ENCODE results near the gene EXD2. TPM values are rescaled to one million over a fixed set of nuclear protein-coding genes. Genes with fewer than 3 reads are reported as not detected.
A peak's percentile ranks its signal among the peaks of the same experiment; 100 is the strongest.

The EXD2 gene
- total and polyA plus RNA-seq, 10 of the 15 experiments (the other 5 are each of a cell fraction or from before 2014, with no cell fraction given): 1.0 to 12.4 (median 4.6) TPM

DNA sequence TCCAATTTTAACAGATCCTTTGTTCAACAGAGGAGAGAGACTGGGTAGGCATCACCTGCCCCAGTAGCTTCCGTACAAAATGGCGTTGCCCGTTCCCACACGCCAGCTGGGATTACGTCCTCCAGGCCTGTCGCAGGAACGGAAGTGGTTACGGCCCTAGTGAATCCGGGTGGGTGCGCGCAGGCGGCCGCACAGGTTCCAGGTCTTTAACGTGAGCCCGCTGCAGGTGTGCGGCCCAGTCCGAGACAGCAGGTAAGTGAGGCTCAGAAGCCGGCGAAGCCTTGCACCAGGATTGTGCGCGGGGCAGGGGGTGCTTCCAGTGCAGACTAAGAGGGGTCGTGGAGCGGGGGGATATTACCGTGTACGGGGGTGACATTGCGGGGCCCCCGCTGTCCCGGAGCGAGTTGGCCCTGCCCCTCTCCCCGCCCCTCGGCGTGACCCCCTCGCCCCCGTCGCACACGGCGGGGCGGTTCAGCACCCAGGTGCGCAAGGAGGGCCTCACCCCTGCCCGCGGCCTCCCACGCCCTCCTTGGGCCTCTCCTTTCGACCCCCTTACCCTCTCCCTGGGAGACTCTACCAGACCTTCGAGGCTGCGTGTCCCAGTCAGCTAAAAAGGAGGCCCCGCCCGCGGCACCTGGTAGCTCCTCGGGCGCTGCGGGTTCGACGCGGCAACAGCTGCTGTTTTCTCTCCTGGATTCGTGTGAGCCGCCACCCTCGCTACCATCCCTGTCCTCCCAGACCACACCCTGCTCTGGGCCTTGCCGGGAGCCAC lies at the start of gene EXD2 (continued):
- TF ChIP-seq, protein P1, sequence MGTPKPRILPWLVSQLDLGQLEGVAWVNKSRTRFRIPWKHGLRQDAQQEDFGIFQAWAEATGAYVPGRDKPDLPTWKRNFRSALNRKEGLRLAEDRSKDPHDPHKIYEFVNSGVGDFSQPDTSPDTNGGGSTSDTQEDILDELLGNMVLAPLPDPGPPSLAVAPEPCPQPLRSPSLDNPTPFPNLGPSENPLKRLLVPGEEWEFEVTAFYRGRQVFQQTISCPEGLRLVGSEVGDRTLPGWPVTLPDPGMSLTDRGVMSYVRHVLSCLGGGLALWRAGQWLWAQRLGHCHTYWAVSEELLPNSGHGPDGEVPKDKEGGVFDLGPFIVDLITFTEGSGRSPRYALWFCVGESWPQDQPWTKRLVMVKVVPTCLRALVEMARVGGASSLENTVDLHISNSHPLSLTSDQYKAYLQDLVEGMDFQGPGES (IDR thresholded peaks at IDR 0.05): no peak
- no peak for TF ChIP-seq KLF5 (IDR thresholded peaks at IDR 0.05; ENCODE audit: partially characterized antibody)
- TF ChIP-seq BCL11A (IDR thresholded peaks at IDR 0.05; ENCODE audit: low read depth, low read length): no peak
- TF ChIP-seq SIN3A (IDR thresholded peaks at IDR 0.05; ENCODE audit: low read depth, low read length): 0 out of 2 replicates have a peak, but pooled peaks have one; percentile 22
- no peak for TF ChIP-seq JUNB (IDR thresholded peaks at IDR 0.05)
- no peak for TF ChIP-seq BRCA1 (IDR thresholded peaks at IDR 0.05; ENCODE audit: low read depth, low read length)
- TF ChIP-seq, protein P2, sequence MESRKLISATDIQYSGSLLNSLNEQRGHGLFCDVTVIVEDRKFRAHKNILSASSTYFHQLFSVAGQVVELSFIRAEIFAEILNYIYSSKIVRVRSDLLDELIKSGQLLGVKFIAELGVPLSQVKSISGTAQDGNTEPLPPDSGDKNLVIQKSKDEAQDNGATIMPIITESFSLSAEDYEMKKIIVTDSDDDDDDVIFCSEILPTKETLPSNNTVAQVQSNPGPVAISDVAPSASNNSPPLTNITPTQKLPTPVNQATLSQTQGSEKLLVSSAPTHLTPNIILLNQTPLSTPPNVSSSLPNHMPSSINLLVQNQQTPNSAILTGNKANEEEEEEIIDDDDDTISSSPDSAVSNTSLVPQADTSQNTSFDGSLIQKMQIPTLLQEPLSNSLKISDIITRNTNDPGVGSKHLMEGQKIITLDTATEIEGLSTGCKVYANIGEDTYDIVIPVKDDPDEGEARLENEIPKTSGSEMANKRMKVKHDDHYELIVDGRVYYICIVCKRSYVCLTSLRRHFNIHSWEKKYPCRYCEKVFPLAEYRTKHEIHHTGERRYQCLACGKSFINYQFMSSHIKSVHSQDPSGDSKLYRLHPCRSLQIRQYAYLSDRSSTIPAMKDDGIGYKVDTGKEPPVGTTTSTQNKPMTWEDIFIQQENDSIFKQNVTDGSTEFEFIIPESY (IDR thresholded peaks at IDR 0.05): no peak
- TF ChIP-seq NR2C1 (IDR thresholded peaks at IDR 0.05): peak; percentile 96
- TF ChIP-seq GATAD2B (conservative IDR thresholded peaks at IDR 0.05; ENCODE audit: low read depth): peak; percentile 72; the same call in 1 of the 2 replicates
- no peak for TF ChIP-seq BMI1 (IDR thresholded peaks at IDR 0.05; ENCODE audit: borderline replicate concordance)
- peak; percentile 50 to 64; a peak in 2 of 3 replicates for TF ChIP-seq EGR1 (IDR thresholded peaks at IDR 0.05; ENCODE audit: borderline replicate concordance in 1 of 2, low read depth in 2 of 2, low read length in 2 of 2)
- peak; percentile 87 for TF ChIP-seq TCF3 (IDR thresholded peaks at IDR 0.05; ENCODE audit: borderline replicate concordance, insufficient read depth, low read depth, low read length)
- TF ChIP-seq, protein P3, sequence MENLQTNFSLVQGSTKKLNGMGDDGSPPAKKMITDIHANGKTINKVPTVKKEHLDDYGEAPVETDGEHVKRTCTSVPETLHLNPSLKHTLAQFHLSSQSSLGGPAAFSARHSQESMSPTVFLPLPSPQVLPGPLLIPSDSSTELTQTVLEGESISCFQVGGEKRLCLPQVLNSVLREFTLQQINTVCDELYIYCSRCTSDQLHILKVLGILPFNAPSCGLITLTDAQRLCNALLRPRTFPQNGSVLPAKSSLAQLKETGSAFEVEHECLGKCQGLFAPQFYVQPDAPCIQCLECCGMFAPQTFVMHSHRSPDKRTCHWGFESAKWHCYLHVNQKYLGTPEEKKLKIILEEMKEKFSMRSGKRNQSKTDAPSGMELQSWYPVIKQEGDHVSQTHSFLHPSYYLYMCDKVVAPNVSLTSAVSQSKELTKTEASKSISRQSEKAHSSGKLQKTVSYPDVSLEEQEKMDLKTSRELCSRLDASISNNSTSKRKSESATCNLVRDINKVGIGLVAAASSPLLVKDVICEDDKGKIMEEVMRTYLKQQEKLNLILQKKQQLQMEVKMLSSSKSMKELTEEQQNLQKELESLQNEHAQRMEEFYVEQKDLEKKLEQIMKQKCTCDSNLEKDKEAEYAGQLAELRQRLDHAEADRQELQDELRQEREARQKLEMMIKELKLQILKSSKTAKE (IDR thresholded peaks at IDR 0.05; ENCODE audit: low read depth, poor library complexity, severe bottlenecking): no peak
- TF ChIP-seq CHD1 (IDR thresholded peaks at IDR 0.05; ENCODE audit: low read depth, low read length): no peak
- peak; percentile 26; the same call in 1 of the 2 replicates for TF ChIP-seq SPI1 (IDR thresholded peaks at IDR 0.05; ENCODE audit: borderline replicate concordance, insufficient read depth, low read depth, low read length)
- peak; percentile 71 for TF ChIP-seq IRF4 (IDR thresholded peaks at IDR 0.05; ENCODE audit: low read depth, low read length)
- TF ChIP-seq ZZZ3 (IDR thresholded peaks at IDR 0.05; ENCODE audit: control insufficient read depth, insufficient read length, low read depth): no peak
- TF ChIP-seq CREB1 (IDR thresholded peaks at IDR 0.05; ENCODE audit: low read depth): peak; percentile 80
- no peak; the same call in 1 of the 2 replicates for TF ChIP-seq HDGF (IDR thresholded peaks at IDR 0.05)
- TF ChIP-seq ZNF217 (IDR thresholded peaks at IDR 0.05): 0 out of 2 replicates have a peak, but pooled peaks have one; percentile 33
- no peak for TF ChIP-seq YBX1 (IDR thresholded peaks at IDR 0.05)
- no peak for TF ChIP-seq ZSCAN29 (IDR thresholded peaks at IDR 0.05)
- TF ChIP-seq NFIC (IDR thresholded peaks at IDR 0.05; ENCODE audit: low read depth, low read length): no peak
- TF ChIP-seq PKNOX1 (IDR thresholded peaks at IDR 0.05): peak; percentile 45; the same call in 1 of the 2 replicates
